ENCODE results near the gene RAD51B. TPM values are rescaled to one million over a fixed set of nuclear protein-coding genes. Genes with fewer than 3 reads are reported as not detected.

The RAD51B gene
- total RNA-seq, 1 experiment from 2014 or later = 20.0 TPM

DNA sequence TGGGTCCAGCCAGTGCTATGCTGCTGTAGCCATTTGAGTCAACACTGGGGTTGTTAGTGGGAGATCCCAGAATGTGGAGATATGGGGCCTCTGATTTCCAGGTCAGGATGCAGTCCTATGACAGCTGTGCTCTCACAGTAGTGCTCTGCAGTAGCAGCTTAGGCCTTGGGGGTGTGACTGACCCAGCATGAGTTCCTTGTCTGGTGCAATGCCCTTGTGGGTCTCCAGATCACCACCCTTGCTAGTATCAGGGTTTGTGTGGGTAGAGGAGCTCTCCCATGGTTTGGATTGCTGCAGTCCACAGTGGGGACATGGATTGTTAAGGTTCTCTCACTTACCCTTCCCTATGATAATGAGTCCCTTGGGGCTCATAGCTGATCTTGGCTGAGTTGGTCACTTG lies 113.7 kb downstream of the RAD51B start:
- H3K27ac ChIP-seq (ENCODE audit: low read depth, low read length) = peak overlapping the region; percentile 49
- H3K4me1 ChIP-seq (ENCODE audit: control insufficient read depth in 1 of 2, insufficient read depth in 2 of 2, low read length in 2 of 2) = peaks cover 5 to 18% of the 10 kb centered on the region in 2 experiments; a peak in 1 of 4 replicates
- H3K4me3 ChIP-seq (replicated peaks in 1 of 2; ENCODE audit: low read depth in 1 of 2, low read length in 2 of 2) = no peak overlapping the region
- no peaks in the 10 kb centered on the region for H4K20me1 ChIP-seq (ENCODE audit: insufficient read depth)
- ChIA-PET RAD21 (ENCODE audit: low non-redundant PET in 1 of 2, low total read pairs in 2 of 2, uncharacterized antibody in 2 of 2, unreplicated experiment in 2 of 2) (no interaction called here), CTCF (interaction anchor here (1.2 to 3.0 kb wide), 12 partner anchors 10 to 911 kb away, joined by 3 to 12 read pairs (median 6); no protein-coding TSS in a partner anchor), POLR2A (interaction anchor here (1.2 to 1.4 kb wide), 2 partner anchors 856 to 883 kb away, joined by 3 read pairs; no protein-coding TSS in a partner anchor)
- no TSS peak for BruUV-seq (replicated peaks)
- no peak overlapping the region for H3K4me2 ChIP-seq (ENCODE audit: low read length)
- DNase-seq (ENCODE audit: low read depth, low spot score) (no peak), ATAC-seq (no peak)
- intact Hi-C loops (cut with micrococcal nuclease) = loop anchor here (10.0 kb wide), 1 partner anchor 348 kb away; no protein-coding TSS in a partner anchor
- H3K9me2 ChIP-seq (ENCODE audit: insufficient read depth) = no peaks in the 10 kb centered on the region
- H3K79me2 ChIP-seq (ENCODE audit: insufficient read depth, low read length) = no peaks in the 10 kb centered on the region
- no peaks in the 10 kb centered on the region for H3K27me3 ChIP-seq (ENCODE audit: insufficient read depth, low read length)
- no peak overlapping the region for H2AFZ ChIP-seq (ENCODE audit: low read depth, low read length, poor library complexity, severe bottlenecking)
- no peak overlapping the region for H3K9ac ChIP-seq (ENCODE audit: low read length)
- no peaks in the 10 kb centered on the region for H3K36me3 ChIP-seq (ENCODE audit: control insufficient read depth in 1 of 2, insufficient read depth in 2 of 2, low read length in 2 of 2)
- H3K9me3 ChIP-seq (ENCODE audit: control insufficient read depth in 1 of 2, insufficient read depth in 1 of 2, low read depth in 1 of 2, low read length in 2 of 2) = no peaks in the 10 kb centered on the region
- no peak for TF ChIP-seq JUND (IDR thresholded peaks at IDR 0.05)
- TF ChIP-seq, protein P1, sequence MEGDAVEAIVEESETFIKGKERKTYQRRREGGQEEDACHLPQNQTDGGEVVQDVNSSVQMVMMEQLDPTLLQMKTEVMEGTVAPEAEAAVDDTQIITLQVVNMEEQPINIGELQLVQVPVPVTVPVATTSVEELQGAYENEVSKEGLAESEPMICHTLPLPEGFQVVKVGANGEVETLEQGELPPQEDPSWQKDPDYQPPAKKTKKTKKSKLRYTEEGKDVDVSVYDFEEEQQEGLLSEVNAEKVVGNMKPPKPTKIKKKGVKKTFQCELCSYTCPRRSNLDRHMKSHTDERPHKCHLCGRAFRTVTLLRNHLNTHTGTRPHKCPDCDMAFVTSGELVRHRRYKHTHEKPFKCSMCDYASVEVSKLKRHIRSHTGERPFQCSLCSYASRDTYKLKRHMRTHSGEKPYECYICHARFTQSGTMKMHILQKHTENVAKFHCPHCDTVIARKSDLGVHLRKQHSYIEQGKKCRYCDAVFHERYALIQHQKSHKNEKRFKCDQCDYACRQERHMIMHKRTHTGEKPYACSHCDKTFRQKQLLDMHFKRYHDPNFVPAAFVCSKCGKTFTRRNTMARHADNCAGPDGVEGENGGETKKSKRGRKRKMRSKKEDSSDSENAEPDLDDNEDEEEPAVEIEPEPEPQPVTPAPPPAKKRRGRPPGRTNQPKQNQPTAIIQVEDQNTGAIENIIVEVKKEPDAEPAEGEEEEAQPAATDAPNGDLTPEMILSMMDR (IDR thresholded peaks at IDR 0.05 in 2 of 3, conservative IDR thresholded peaks at IDR 0.05 in 1 of 3; ENCODE audit: borderline replicate concordance in 1 of 3, insufficient read depth in 1 of 3, low read depth in 2 of 3, low read length in 2 of 3) = no peak
- TF ChIP-seq SIN3A (IDR thresholded peaks at IDR 0.05; ENCODE audit: low read depth) = no peak
- TF ChIP-seq EZH2phosphoT487 (IDR thresholded peaks at IDR 0.05; ENCODE audit: borderline replicate concordance) = no peak
- TF ChIP-seq, protein P2, sequence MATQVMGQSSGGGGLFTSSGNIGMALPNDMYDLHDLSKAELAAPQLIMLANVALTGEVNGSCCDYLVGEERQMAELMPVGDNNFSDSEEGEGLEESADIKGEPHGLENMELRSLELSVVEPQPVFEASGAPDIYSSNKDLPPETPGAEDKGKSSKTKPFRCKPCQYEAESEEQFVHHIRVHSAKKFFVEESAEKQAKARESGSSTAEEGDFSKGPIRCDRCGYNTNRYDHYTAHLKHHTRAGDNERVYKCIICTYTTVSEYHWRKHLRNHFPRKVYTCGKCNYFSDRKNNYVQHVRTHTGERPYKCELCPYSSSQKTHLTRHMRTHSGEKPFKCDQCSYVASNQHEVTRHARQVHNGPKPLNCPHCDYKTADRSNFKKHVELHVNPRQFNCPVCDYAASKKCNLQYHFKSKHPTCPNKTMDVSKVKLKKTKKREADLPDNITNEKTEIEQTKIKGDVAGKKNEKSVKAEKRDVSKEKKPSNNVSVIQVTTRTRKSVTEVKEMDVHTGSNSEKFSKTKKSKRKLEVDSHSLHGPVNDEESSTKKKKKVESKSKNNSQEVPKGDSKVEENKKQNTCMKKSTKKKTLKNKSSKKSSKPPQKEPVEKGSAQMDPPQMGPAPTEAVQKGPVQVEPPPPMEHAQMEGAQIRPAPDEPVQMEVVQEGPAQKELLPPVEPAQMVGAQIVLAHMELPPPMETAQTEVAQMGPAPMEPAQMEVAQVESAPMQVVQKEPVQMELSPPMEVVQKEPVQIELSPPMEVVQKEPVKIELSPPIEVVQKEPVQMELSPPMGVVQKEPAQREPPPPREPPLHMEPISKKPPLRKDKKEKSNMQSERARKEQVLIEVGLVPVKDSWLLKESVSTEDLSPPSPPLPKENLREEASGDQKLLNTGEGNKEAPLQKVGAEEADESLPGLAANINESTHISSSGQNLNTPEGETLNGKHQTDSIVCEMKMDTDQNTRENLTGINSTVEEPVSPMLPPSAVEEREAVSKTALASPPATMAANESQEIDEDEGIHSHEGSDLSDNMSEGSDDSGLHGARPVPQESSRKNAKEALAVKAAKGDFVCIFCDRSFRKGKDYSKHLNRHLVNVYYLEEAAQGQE (IDR thresholded peaks at IDR 0.05; ENCODE audit: low read depth) = no peak

Measured in HCT116 (cell line).